ENCODE results near the gene PDE4D.
"Not testable (repeated sequence)": the region's sequence is repeated elsewhere in the genome, so short reads cannot be mapped to it uniquely, and the experiment has no call there.

PDE4D gene

DNA sequence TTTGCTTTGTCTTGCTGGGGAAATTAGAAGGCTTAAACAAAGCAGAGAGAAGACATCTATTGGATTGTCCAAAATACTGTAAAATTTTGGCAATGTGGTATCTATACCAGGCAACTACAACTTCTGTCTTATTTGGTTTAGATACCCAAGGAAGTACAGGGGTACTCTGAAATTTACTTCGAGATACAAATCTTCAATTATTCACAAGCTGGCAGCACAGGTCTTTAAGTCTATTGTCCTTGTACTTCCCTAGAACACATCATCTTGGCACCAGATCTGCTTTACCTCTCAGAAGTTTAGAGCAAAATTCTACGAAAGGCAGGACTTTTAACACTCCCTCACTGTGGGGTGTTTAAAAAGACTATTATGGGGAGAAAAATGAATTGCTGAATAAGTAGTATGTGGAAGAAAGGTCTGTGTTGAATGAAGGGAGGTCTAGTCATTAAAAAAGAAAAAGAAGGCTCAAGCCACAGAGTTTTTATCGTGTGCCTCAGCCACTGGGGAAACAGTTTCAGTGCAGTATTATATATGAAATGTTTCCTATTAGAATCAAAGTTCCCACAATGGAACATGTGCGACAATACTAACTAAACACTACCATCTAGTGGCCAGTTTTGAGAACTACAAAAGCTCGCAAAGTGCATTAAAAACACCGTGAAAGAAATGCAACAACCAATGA, 93.7 kb downstream of the PDE4D start:
- no peak for DNase-seq (ENCODE audit: low read depth)

DNA sequence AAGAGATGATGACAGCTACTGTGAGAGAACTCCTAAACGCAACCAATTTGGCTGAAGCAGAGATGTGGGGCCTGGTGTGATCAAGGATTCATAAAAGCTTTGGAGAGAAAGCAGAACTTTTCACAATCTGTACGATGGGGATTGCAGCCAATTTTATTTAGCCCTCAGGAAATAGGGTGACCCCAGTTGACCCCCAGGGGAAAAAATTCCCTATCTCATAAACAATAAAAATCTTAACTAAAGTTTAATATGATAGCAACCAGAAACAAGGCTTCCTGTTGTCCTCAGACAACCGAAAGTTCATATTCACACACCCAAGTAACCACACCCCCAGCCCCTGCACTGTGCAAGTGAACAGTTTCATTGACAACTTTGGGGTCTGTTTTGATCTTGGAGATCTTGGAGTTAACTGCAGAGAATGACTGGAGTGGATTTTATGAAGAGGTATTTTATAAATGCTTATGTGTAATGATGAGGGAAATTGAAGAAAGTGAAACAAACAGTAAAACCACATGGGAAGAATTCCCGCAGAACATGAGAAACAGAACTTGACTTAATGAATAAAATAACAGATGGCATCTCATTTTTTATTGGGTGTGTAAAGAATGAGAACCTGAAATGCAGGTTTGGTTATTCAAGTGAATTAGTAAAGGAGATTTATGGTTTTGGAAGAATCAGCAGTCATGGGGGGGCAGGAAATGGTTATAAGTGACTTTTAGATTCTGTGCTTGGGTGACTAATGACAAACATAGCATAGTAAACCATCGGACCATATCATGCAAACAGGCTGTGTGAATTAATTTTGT, 94.5 kb downstream of the PDE4D start:
- DNase-seq (ENCODE audit: low read depth), result no peak

GRCh38 chr5:59795141-59795540, 98.4 kb downstream of the PDE4D start:
- no peak for DNase-seq (ENCODE audit: low read depth)

- DNase-seq (ENCODE audit: low read depth), result no peak
Observed at GRCh38 chr5:59792983-59793585, 100.4 kb downstream of the PDE4D start.

DNA sequence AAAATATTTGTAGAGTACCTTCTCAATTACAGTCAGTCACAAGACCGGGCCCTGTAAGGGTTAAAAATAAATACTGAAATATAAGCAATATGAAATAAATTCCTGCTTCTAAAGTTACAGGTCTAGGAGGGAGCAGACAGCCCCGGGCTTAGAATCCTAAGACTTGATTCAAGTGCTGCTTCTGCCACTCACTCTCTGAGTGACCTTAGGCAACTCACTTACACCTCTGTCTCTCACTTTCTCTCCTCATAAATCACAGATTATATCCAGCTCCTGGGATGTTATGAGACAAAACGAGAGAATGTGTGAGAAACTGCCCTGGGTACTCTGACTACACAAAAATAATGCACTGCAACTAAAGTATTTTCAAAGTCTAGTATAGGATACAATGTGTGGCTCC, 101.9 kb downstream of the PDE4D start:
- DNase-seq (ENCODE audit: low read depth), result no peak

GRCh38 chr5:59790776-59791475, 102.6 kb downstream of the PDE4D start:
- no peak for DNase-seq (ENCODE audit: low read depth)

- no peak for DNase-seq (ENCODE audit: low read depth)
Observed at GRCh38 chr5:59790376-59790775, 103.2 kb downstream of the PDE4D start.

DNA sequence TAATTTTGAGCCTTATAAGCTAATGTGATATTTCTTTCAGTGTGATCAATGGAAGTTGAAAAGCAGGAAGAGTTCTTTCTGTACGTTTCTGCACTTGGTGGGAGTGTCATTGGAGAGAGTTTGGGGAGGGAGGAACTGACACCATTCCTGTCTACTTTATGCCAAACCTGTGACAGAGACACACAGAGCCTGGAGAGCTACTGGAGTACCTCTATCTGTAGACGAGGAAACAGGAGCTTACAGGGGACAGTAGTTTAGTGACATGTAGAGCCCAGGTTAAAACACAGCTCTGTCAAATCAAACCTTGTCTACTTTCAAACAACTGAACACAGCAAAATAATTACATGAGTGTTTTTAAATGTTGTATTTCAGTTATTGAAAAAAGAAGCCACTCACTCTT, 103.6 kb downstream of the PDE4D start:
- no peak for DNase-seq (ENCODE audit: low read depth)

DNA sequence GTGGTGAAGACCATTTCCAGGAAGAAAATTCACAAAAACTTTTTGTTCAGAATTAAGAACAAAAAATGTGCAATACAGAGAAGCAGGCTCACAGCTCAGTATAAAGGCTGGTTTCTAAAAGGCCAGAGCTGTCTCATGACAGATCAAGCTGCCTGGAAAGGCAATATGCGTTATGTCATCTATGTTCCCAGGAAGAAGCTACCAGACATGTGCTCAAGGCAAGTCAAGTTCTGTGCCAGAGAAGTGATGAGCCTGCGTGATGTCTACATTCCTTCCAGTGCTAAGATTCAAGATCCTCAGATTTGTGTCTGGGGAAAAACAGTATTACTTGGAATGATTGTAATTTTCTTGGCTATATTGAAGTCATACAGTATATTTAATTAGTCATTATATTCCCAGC, 104.3 kb downstream of the PDE4D start:
- DNase-seq (ENCODE audit: low read depth), result no peak

GRCh38 chr5:59786334-59786805, 107.2 kb downstream of the PDE4D start:
- no peak for DNase-seq (ENCODE audit: low read depth)

- no peak for DNase-seq (ENCODE audit: low read depth)
Observed at GRCh38 chr5:59785676-59786333, 107.7 kb downstream of the PDE4D start.

DNA sequence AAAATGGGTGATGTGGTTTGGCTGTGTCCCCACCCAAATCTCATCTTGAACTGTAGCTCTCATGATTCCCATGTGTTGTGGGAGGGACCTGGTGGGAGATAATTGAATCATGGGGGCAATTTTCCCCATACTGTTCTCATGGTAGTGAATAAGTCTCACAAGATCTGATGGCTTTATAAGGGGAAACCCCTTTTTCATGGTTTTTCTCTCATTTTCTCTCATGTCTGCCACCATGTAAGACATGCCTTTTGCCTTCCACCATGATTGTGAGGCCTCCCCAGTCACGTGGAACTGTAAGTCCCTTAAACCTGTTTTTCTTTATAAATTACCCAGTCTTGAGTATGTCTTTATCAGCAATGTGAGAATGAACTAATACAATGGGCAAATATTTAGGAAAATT, 108.8 kb downstream of the PDE4D start:
- not testable (repeated sequence) for DNase-seq (ENCODE audit: low read depth)

DNA sequence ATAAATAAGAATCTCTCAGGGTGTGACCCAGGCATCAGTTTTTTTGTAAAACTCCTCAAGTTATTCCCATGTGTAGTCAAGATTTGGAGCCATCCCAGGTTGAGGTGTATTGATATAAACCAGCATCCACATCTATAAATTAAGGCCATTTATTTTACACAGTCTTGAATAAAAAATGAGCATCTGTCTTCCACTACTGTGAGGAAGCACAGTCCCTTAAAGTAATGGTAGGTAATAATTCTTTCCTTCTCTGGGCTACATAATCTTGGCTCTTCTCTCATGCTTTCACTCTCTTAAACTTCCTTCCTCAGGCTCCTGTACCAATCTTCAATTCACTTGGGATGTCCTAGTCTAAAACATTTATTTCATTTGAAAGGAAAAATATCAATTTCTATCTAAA, 110.3 kb downstream of the PDE4D start:
- no peak for DNase-seq (ENCODE audit: low read depth)

GRCh38 chr5:59782856-59783255, 110.7 kb downstream of the PDE4D start:
- DNase-seq (ENCODE audit: low read depth), result no peak

- no peak for DNase-seq (ENCODE audit: low read depth)
Observed at GRCh38 chr5:59779453-59779852, 114.1 kb downstream of the PDE4D start.

GRCh38 chr5:59777028-59777427, 116.5 kb downstream of the PDE4D start:
- no peak for DNase-seq (ENCODE audit: low read depth)

GRCh38 chr5:59773294-59773693, 120.2 kb downstream of the PDE4D start:
- DNase-seq (ENCODE audit: low read depth), result no peak

DNA sequence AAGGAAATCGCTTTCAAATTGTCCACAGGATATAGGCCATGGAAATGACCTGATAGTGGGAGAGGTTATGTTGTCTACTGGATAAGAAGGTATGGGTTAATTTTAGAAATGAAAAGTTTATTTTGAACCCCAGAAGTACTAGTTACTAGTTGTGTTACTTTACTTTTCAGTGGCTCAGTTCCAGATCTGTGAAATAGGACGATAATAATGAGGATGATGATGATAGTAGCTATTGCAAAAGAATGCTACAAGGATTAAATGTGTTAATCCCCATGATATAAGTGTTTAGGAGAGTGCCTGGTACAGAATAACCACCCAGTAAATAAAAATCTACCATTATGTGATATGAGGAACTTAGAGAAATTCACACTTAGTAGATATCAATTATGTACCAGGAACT, 120.8 kb downstream of the PDE4D start:
- DNase-seq (ENCODE audit: low read depth), result no peak

GRCh38 chr5:59772206-59772605, 121.3 kb downstream of the PDE4D start:
- DNase-seq (ENCODE audit: low read depth), result no peak

GRCh38 chr5:59770953-59771352, 122.6 kb downstream of the PDE4D start:
- no peak for DNase-seq (ENCODE audit: low read depth)

DNA sequence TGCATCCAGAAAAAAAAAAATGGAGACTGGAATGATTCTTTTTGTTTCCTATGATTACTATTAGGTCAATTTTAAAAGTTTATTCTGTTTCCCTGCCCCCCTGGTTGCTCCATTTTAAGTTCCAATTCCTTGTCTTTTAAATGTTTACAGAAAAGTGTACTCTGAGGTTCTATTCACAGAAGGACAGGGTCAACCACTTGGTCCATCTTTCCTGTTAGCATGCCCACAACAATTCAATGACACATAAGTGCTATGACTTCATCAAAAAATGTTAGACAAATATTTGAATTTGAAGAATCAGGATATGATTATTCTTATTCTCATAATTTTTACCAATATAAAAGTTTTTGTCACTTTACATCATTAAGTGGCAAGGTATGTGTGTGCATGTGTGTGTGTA, 123.7 kb downstream of the PDE4D start:
- DNase-seq (ENCODE audit: low read depth), result no peak

GRCh38 chr5:59769041-59769360, 124.5 kb downstream of the PDE4D start:
- DNase-seq (ENCODE audit: low read depth), result no peak

Data from activated T-cell treated with anti-CD3 and anti-CD28 coated beads for 24 hours (primary cell).